Hepatocyte (in vitro differentiated cells): Measurements from ENCODE around the gene DLEC1. TPM values are rescaled to one million over a fixed set of nuclear protein-coding genes. Genes with fewer than 3 reads are reported as not detected.

Experiments
- DNase-seq: peaks from one replicate; pipeline ENCODE4 v3.0.0-alpha.2; 2016; ENCODE audit warnings: low spot score
- H2AFZ ChIP-seq: fragments of 200-600 bp; sonication (generic); 2 replicates; pipeline ENCODE4 v1.6.0; 2016; ENCODE audit warnings: antibody characterized with exemption, mild to moderate bottlenecking
- H3K27ac ChIP-seq: fragments of 200-600 bp; sonication (generic); 2 replicates; pipeline ENCODE4 v1.5.1; 2016; ENCODE audit warnings: mild to moderate bottlenecking
- H3K27me3 ChIP-seq: fragments of 200-600 bp; sonication (generic); 2 replicates; pipeline ENCODE4 v1.6.1; 2016
- H3K36me3 ChIP-seq: fragments of 200-600 bp; sonication (generic); replicated peaks from 2 replicates; pipeline ENCODE4 v1.5.1; 2016; ENCODE audit warnings: low read depth; ENCODE audit not compliant: insufficient read depth
- H3K4me1 ChIP-seq: fragments of 200-600 bp; sonication (generic); 2 replicates; pipeline ENCODE4 v1.5.1; 2016; ENCODE audit warnings: mild to moderate bottlenecking, moderate library complexity; ENCODE audit not compliant: insufficient read depth
- H3K4me2 ChIP-seq: fragments of 200-600 bp; sonication (generic); 2 replicates; pipeline ENCODE4 v1.6.0; 2016
- H3K4me3 ChIP-seq: fragments of 200-600 bp; sonication (generic); 2 replicates; pipeline ENCODE4 v1.5.1; 2016; ENCODE audit warnings: mild to moderate bottlenecking
- H3K79me2 ChIP-seq: fragments of 200-600 bp; sonication (generic); 2 replicates; pipeline ENCODE4 v1.6.0; 2017; ENCODE audit warnings: mild to moderate bottlenecking
- H3K9me2 ChIP-seq: fragments of 200-600 bp; sonication (generic); replicated peaks from 2 replicates; pipeline ENCODE4 v1.6.0; 2017; ENCODE audit warnings: mild to moderate bottlenecking; ENCODE audit not compliant: insufficient read depth
- H3K9me3 ChIP-seq: fragments of 200-600 bp; sonication (generic); 2 replicates; pipeline ENCODE4 v1.5.1; 2016; ENCODE audit warnings: low read depth, mild to moderate bottlenecking
- H4K20me1 ChIP-seq: fragments of 200-600 bp; sonication (generic); 2 replicates; pipeline ENCODE4 v1.6.0; 2016; ENCODE audit warnings: mild to moderate bottlenecking; ENCODE audit not compliant: insufficient read depth, poor library complexity, severe bottlenecking
- EZH2 ChIP-seq: fragments of 200-600 bp; sonication (generic); IDR thresholded peaks from 2 replicates; pipeline ENCODE4 v1.6.1; 2016; ENCODE audit warnings: antibody characterized with exemption, mild to moderate bottlenecking, borderline replicate concordance
- EZH2phosphoT487 ChIP-seq: fragments of 200-600 bp; sonication (generic); IDR thresholded peaks from one replicate; pipeline ENCODE4 v1.6.1; 2018; ENCODE audit warnings: antibody characterized with exemption, mild to moderate bottlenecking, low read depth, moderate library complexity; ENCODE audit not compliant: unreplicated experiment, severe bottlenecking
- WGBS: methylation state at CpG from one replicate; pipeline ENCODE4 v1.1.6; 2016; ENCODE audit warnings: low lambda C conversion rate; ENCODE audit errors: missing lambda C conversion rate; 5-methylcytosine and 5-hydroxymethylcytosine counted together
- polyA plus RNA-seq: library from polyadenylated mRNA; unstranded; fragments of >200 nt; fragmentation: Nextera tagmentation; extraction: Ambion mirVana; gene quantifications from 2 replicates; pipeline ENCODE4 v1.2.1, GENCODE V29; 2016
- total RNA-seq: library from RNA; depleted of rRNA; stranded (reverse); fragments of >200 nt; gene quantifications from 2 replicates; pipeline ENCODE4 v1.2.3, GENCODE V29; 2014
- TF ChIP-seq, protein P1 (sequence below): fragments of 200-600 bp; sonication (generic); IDR thresholded peaks from 2 replicates; pipeline ENCODE4 v1.5.1; 2016; ENCODE audit warnings: antibody characterized with exemption, mild to moderate bottlenecking; ENCODE audit not compliant: poor library complexity

Gene DLEC1
- total and polyA plus RNA-seq, 2 experiments from 2014 or later: 0.23 to 1.5 TPM

DNA sequence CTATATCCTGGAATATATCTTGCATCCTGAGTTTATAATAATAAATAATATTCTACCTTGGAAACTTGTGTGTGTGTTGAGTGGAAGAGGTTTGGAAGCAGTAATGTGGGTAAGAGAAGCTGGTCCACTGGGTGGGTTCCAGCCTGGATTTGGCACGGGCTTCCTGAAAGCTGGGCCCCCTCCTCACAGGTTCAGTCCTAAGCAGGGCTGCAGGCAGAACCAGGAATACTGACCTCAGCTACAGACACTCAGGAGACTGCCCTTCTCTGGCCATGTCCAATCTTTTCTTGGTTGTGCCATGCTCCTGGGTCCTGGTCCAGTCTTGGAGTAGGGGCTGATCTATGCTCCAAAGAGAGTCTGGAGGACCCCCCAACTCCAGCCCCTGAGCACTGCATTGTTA is 104.0 kb downstream of the DLEC1 start:
- Histone ChIP-seq H4K20me1 (no peaks in the 10 kb centered on the region), H2AFZ (no peak overlapping the region), H3K27me3 (no peaks in the 10 kb centered on the region), H3K27ac (no peak overlapping the region), H3K9me3 (no peaks in the 10 kb centered on the region), H3K4me3 (no peak overlapping the region), H3K36me3 (no peaks in the 10 kb centered on the region), H3K4me2 (no peak overlapping the region), H3K9me2 (no peaks in the 10 kb centered on the region), H3K79me2 (peaks cover 27% of the 10 kb centered on the region), H3K4me1 (peaks cover 9% of the 10 kb centered on the region)
- no peak for TF ChIP-seq EZH2
- TF ChIP-seq EZH2phosphoT487: no peak
- TF ChIP-seq, protein P1, sequence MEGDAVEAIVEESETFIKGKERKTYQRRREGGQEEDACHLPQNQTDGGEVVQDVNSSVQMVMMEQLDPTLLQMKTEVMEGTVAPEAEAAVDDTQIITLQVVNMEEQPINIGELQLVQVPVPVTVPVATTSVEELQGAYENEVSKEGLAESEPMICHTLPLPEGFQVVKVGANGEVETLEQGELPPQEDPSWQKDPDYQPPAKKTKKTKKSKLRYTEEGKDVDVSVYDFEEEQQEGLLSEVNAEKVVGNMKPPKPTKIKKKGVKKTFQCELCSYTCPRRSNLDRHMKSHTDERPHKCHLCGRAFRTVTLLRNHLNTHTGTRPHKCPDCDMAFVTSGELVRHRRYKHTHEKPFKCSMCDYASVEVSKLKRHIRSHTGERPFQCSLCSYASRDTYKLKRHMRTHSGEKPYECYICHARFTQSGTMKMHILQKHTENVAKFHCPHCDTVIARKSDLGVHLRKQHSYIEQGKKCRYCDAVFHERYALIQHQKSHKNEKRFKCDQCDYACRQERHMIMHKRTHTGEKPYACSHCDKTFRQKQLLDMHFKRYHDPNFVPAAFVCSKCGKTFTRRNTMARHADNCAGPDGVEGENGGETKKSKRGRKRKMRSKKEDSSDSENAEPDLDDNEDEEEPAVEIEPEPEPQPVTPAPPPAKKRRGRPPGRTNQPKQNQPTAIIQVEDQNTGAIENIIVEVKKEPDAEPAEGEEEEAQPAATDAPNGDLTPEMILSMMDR: no peak
- WGBS: 81% methylated on average over 1 of the region's 1 CpG
- no peak for DNase-seq

DNA sequence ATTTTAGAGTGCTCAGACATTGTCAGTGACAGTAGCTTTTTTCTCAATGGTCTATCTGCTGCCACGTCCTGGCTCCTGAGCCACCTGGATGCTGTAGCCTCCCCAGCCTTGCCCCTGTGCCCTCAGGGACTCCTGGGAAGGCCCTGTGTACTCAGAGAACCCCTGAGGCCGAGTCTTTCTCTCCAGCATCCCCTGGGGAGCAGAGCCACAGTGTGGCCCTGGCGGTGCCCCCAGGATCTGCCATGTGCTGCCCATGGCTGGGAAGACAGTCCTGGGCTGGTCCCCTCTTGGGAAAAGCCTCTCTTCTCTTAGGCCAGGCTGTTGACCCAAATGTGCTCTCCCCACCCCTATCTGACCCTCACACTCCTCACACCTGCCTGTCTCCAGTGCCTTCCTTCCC is 104.5 kb downstream of the DLEC1 start:
- H3K9me3 ChIP-seq: no peaks in the 10 kb centered on the region
- no peak overlapping the region for H3K4me3 ChIP-seq
- H3K79me2 ChIP-seq: peaks cover 23% of the 10 kb centered on the region
- no peak overlapping the region for H2AFZ ChIP-seq
- no peak for DNase-seq
- TF ChIP-seq, protein P1: no peak
- no peak for TF ChIP-seq EZH2phosphoT487
- H3K9me2 ChIP-seq: no peaks in the 10 kb centered on the region
- H3K27me3 ChIP-seq: no peaks in the 10 kb centered on the region
- H3K4me1 ChIP-seq: peaks cover 7% of the 10 kb centered on the region
- no peaks in the 10 kb centered on the region for H4K20me1 ChIP-seq
- H3K27ac ChIP-seq: no peak overlapping the region
- H3K4me2 ChIP-seq: no peak overlapping the region
- no peaks in the 10 kb centered on the region for H3K36me3 ChIP-seq
- 75% methylated on average over 3 of the region's 3 CpGs for WGBS

DNA sequence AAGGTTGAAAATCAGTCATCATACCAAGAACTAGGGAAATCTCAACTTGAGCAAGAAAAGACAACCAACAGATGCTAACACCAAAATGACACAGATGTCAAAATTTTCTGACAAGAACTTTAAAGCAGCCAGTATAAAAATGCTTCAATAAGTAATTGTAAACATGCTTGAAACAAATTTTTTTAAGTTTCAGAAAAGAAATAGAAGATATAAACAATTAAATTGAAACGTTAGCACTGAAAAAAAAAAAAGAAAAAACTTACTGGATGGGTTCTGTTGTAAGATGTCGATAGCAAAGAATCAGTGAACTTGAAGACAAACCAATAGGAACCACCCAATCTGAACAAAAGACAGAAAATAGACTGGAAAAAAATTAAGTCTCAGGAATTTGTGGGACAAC is 107.5 kb downstream of the DLEC1 start:
- Histone ChIP-seq H3K27me3 (no peaks in the 10 kb centered on the region), H3K9me2 (no peaks in the 10 kb centered on the region), H3K4me2 (no peak overlapping the region), H4K20me1 (no peaks in the 10 kb centered on the region), H3K9me3 (no peaks in the 10 kb centered on the region), H3K4me1 (no peaks in the 10 kb centered on the region), H2AFZ (no peak overlapping the region), H3K4me3 (no peak overlapping the region), H3K36me3 (no peaks in the 10 kb centered on the region), H3K27ac (no peak overlapping the region), H3K79me2 (no peaks in the 10 kb centered on the region)
- TF ChIP-seq EZH2phosphoT487 (no peak), EZH2 (no peak)
- TF ChIP-seq, protein P1: no peak
- WGBS: 84% methylated on average over 2 of the region's 2 CpGs
- DNase-seq: no peak

DNA sequence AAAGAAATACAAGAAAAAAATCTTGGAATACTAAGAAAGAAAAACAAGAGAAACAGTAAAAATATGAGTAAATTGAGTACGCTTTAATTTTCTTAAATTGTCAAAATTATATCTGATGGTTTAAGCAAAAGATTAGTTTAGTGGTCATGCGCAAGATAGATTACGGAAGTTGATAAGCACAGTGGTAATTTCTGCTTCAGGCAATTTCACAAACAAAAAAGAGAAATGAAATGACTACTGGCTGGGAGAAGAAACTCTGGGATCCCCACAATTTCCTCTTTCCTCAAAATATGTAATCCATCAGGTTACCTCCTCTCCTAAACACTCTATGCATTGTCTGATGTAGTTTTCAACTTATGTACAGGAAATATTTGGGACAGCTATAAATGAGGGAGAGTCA is 108.4 kb downstream of the DLEC1 start:
- no peak for TF ChIP-seq EZH2
- TF ChIP-seq, protein P1: no peak
- TF ChIP-seq EZH2phosphoT487: no peak
- no peak for DNase-seq
- Histone ChIP-seq H2AFZ (no peak overlapping the region), H3K4me3 (no peak overlapping the region), H3K4me1 (no peaks in the 10 kb centered on the region), H3K79me2 (no peaks in the 10 kb centered on the region), H3K36me3 (no peaks in the 10 kb centered on the region), H3K4me2 (no peak overlapping the region), H3K9me2 (no peaks in the 10 kb centered on the region), H3K9me3 (no peaks in the 10 kb centered on the region), H4K20me1 (no peaks in the 10 kb centered on the region), H3K27ac (no peak overlapping the region), H3K27me3 (no peaks in the 10 kb centered on the region)
- WGBS: 96% methylated on average over 3 of the region's 3 CpGs
